GM04504 (cell line): ENCODE results near the gene COL6A5.
"Not testable (repeated sequence)": the region's sequence is repeated elsewhere in the genome, so short reads cannot be mapped to it uniquely, and the experiment has no call there.

ENCODE experiments used
- DNase-seq: peaks from one replicate; pipeline ENCODE4 v3.0.0-alpha.2; 2012; ENCODE audit warnings: low read depth

Gene COL6A5, protein sequence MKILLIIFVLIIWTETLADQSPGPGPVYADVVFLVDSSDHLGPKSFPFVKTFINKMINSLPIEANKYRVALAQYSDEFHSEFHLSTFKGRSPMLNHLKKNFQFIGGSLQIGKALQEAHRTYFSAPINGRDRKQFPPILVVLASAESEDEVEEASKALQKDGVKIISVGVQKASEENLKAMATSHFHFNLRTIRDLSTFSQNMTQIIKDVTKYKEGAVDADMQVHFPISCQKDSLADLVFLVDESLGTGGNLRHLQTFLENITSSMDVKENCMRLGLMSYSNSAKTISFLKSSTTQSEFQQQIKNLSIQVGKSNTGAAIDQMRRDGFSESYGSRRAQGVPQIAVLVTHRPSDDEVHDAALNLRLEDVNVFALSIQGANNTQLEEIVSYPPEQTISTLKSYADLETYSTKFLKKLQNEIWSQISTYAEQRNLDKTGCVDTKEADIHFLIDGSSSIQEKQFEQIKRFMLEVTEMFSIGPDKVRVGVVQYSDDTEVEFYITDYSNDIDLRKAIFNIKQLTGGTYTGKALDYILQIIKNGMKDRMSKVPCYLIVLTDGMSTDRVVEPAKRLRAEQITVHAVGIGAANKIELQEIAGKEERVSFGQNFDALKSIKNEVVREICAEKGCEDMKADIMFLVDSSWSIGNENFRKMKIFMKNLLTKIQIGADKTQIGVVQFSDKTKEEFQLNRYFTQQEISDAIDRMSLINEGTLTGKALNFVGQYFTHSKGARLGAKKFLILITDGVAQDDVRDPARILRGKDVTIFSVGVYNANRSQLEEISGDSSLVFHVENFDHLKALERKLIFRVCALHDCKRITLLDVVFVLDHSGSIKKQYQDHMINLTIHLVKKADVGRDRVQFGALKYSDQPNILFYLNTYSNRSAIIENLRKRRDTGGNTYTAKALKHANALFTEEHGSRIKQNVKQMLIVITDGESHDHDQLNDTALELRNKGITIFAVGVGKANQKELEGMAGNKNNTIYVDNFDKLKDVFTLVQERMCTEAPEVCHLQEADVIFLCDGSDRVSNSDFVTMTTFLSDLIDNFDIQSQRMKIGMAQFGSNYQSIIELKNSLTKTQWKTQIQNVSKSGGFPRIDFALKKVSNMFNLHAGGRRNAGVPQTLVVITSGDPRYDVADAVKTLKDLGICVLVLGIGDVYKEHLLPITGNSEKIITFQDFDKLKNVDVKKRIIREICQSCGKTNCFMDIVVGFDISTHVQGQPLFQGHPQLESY (N-terminal part only)

DNA sequence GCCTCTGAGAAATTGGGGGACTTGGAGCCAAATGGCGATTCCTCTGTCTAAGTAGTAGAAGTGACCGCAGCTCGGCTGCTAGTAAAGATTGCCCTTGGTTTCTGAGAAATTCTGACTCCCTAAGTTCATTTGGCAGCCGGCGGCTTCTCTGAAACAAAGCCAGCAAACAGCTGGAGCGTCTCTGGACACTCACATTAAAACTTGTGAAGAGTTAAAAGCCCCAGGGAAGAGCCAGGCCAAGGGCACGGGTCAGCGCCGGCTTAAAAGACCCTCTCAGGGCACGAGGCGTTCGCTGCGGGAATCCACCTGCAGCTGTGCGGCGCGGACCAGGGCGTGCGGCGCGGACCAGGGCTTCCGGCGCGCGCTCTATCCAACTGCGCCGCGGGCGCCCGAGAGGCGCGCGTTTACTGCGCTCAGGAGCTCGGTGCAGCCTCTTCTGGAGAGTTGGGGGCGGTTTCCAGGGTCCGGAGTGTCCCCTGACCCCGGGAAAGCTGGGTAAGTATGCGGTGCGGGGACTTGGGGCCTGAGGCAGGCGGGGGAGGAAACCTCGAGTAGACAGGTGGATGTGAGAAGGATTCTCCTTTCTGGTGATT is at the start of gene COL6A5:
Gene COL6A5, plus strand, starts transcription at position 186 of the 593 bp plus-strand sequence. CDS start 27,967 bp downstream, outside the sequence.
- no peak for DNase-seq

DNA sequence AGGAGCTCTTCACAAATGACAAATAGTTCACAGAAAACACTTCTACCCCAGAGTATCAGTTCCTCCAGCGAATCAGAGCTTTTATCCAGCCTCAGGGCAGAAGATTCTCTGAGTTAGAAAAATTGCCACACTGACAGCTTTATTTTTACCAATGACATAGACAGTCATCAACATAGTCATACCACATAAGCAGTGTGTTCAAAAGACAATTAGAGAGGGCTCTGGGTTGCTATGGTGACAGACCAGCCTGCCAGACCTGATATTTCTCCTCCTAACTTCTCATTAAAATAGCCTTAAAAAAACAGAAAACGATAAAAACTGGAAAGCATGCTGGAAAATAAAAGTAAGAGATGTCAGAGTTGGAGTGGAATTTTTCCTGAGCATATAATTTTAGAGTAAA is 45.9 kb upstream of the COL6A5 start:
- no peak for DNase-seq

DNA sequence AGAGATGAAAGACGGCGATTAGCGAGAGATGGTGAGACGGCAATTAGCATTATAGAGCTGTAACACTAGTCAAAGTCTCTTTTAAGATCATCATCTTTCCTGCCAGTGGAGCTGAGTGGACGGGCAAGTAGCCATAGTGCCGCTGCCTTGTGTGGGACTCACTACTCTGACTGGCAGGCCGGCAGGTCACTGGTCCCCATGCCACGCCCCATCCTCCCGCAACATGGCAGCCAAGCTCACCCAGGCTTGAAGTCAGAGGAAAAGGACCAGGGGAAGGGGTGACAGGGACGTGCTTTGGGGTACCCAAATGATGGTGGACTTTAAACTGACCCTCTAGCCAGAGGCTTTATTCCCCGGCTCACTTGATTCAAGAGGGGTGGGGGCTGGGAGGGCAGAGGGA is 44.6 kb upstream of the COL6A5 start:
- DNase-seq: no peak

GRCh38 chr3:130310109-130310508 is 35.4 kb upstream of the COL6A5 start:
- no peak for DNase-seq

DNA sequence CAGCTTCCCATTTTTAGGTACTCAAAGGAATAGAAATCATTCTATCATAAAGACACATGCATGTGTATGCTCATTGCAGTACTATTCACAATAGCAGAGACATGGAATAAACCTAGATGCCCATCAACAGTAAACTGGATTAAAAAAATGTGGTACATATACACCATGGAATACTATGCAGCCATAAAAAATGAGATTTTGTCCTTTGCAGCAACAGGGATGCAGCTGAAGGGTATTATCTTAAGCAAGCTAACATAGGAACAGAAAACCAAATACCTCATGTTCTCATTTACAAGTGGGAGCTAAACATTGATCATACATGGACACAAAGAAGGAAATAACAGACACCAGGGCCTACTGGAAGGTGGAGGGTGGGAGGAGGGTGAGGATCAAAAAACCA is 33.1 kb upstream of the COL6A5 start:
- DNase-seq: no peak

DNA sequence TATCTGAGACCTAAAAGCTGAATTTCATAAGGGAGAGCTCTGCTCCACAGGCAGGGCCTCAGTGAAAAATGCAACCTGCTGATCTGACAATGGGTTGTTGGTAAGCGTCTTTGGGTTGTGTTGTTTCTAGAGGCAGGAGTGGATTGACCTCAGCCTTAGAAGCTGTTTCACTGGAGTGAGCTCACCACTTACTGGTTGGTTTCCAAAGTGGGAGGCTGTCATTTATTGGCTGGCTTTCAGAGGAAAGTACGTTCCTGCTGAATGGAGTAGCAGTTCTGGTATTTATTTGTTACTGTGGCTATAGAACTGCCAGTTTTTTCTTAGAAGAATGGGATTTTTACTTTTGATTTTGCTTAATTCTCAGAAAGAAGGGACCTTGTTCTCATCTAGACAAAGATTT is 29.3 kb upstream of the COL6A5 start:
- peak; percentile 12 for DNase-seq

- DNase-seq: no peak
Measured at GRCh38 chr3:130323503-130323902, 22.0 kb upstream of the COL6A5 start.

DNA sequence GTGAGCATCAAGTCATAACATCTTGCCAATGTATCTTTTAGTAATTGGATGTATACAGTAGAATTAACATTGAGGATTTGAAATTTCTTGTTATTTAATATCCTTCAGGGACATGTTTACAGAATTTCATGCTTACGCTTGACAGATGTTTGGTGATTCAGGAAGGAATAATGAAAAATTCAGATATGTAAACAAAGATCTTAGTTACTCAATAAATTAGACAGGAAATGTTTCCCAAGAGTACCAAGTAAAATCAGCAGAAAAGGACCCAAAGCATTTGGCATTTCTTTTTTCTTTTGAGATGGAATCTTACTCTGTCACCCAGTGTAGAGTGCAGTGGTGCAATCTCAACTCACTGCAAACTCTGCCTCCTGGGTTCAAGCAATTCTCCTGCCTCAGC is 4.7 kb upstream of the COL6A5 start:
- no peak for DNase-seq

- DNase-seq: no peak
Measured at GRCh38 chr3:130341388-130341787, 4.1 kb upstream of the COL6A5 start.

GRCh38 chr3:130341882-130342281 is 3.6 kb upstream of the COL6A5 start:
- DNase-seq: no peak

- DNase-seq: no peak
Measured at GRCh38 chr3:130342821-130343661, 2.4 kb upstream of the COL6A5 start.

DNA sequence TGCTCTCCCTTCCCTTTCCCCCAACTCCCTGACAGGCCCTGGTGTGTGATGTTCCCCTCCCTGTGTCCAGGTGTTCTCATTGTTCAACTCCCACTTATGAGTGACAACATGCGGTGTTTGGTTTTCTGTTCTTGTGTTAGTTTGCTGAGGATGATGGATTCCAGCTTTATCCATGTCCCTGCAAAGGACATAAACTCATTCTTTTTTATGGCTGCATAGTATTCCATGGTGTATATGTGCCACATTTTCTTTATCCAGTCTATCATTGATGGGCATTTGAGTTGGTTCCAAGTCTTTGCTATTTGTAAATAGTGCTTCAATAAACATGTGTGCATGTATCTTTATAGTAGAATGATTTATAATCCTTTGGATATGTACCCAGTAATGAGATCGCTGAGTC is 2.8 kb downstream of the COL6A5 start:
- not testable (repeated sequence) for DNase-seq

DNA sequence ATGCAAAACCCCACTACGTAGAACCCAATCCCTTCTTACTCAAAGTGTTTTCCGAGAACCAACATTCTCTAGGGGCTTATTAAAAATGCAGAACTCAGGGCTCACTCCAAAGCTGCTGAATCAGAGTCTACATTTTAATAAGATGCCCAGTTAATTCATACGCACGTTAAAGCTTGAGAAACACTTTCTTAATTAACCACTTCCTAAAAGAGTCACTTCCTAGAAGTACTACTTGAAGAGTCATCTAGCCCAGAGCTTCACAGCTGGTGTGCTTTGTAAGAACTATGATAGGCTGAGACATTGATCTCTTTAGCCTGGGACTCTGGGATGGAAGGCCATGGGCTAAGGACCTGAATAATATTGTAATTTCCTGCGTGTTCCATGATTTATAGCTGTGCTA is 9.0 kb downstream of the COL6A5 start:
- no peak for DNase-seq

GRCh38 chr3:130374033-130374432 is 28.6 kb downstream of the COL6A5 start:
- no peak for DNase-seq

DNA sequence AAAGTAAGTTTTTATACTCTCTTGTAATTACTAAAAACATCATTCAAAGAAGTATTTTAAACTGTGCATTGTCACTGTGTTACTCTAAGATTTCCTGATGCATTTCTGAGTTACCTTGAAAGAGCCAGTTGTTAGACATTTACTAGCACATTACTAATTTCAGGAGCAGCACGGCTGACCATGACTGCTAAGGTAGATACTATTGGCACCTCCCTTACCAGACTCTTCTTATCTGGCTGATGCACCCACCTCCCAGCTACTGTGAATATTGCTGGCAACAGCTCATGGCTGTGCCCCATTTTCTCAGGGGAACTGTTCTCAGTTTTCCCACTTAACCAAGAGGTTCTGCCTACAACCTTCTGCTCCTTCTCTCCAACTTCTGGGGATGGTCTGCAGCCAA is 29.4 kb downstream of the COL6A5 start:
- DNase-seq: no peak

DNA sequence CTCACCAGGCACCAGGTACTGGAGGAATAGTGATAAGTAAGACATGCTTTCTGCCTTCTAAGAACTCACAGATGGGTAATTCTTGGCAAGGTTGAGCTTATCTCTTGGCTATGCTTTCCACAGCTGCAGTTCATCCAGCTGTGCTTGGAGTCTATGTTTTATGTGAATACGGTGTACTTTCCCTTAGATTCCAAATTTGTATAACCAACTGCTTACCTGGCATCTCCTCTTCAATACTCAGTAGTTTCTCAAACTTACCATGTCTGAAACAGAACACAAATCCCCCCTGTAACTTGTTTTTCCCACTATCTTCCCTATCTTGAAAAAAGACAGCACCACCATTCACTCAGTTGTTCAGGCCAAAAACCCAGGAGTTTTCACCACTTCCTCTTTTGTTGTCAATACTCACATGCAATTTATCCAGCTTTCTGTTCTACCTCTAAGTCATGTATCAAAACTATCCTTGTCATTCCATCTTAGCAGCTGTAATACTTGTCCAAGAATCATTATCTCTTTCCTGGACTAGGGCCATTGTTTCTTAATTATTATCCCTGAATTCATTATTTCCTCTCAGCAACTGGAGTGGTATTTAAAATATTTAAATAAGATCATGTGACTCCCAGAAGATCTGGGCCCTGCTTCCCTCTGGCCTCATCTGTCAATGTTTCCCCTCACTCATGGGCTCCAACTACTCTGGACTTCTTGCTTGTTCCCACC is 32.6 kb downstream of the COL6A5 start:
- no peak for DNase-seq

GRCh38 chr3:130378677-130379191 is 33.3 kb downstream of the COL6A5 start:
- no peak for DNase-seq

DNA sequence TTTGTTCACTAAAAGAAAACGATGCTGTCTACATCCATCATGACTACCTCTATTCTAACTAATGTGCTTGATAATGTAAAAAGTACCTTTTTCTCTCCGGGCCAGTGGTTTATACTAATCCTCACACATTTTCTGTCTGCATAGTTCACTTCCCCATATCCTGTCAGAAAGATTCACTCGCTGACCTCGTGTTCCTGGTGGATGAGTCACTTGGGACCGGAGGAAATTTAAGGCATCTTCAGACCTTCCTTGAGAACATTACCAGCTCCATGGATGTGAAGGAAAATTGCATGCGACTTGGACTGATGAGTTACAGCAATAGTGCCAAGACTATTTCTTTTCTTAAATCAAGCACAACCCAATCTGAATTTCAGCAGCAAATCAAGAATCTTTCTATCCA is 33.8 kb downstream of the COL6A5 start:
- DNase-seq: no peak

- DNase-seq: no peak
Measured at GRCh38 chr3:130380398-130380797, 34.9 kb downstream of the COL6A5 start.

DNA sequence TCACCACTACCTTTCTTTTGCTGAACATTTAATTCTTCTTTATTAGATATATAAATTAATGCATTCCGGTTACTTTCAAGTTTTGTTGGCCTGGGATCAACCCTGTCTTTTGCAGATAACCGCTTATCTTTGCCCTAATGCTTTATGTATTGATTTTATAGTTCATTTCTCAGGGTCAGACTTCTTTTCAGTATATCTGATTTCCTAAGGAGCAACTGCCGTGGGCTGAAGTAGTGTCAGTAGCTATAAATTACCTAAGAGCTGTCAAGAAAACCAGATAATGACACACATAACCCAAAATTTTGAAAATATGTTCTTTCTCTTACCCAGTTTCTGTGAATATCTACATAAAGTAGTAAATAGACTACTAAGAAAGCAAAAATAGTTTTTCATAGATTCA is 38.0 kb downstream of the COL6A5 start:
- no peak for DNase-seq
